H9 (cell line): ENCODE results near the gene CCDC138. TPM values are rescaled to one million over a fixed set of nuclear protein-coding genes. Genes with fewer than 3 reads are reported as not detected.

Experiments
- DNase-seq: peaks from one replicate; pipeline ENCODE4 v3.0.0-alpha.2; 2017
- H2AFZ ChIP-seq: one replicate; pipeline ENCODE4 v1.6.1; 2013; ENCODE audit warnings: mild to moderate bottlenecking, low read length, control low read depth, moderate library complexity
- H2AK5ac ChIP-seq: 2 replicates; pipeline ENCODE4 v1.6.1; 2013; ENCODE audit warnings: low read length, control low read depth, mixed read lengths; ENCODE audit not compliant: insufficient read length
- H2BK120ac ChIP-seq: one replicate; pipeline ENCODE4 v1.6.1; 2013; ENCODE audit warnings: low read depth, mild to moderate bottlenecking, low read length, control low read depth, inconsistent platforms; ENCODE audit not compliant: poor library complexity, severe bottlenecking
- H2BK12ac ChIP-seq: 2 replicates; pipeline ENCODE4 v1.6.1; 2013; ENCODE audit warnings: low read length, control low read depth, mixed read lengths, low read depth; ENCODE audit not compliant: insufficient read length
- H2BK15ac ChIP-seq: 2 replicates; pipeline ENCODE4 v1.6.1; 2013; ENCODE audit warnings: low read depth, low read length, control low read depth
- H2BK20ac ChIP-seq: one replicate; pipeline ENCODE4 v1.6.1; 2013; ENCODE audit warnings: low read depth, mild to moderate bottlenecking, low read length, control low read depth, inconsistent platforms; ENCODE audit not compliant: poor library complexity, severe bottlenecking
- H2BK5ac ChIP-seq: 2 replicates; pipeline ENCODE4 v1.6.1; 2013; ENCODE audit warnings: low read length, control low read depth, mixed read lengths; ENCODE audit not compliant: insufficient read length
- H3K14ac ChIP-seq: 2 replicates; pipeline ENCODE4 v1.6.1; 2013; ENCODE audit warnings: low read length, control low read depth; ENCODE audit not compliant: insufficient read depth
- H3K18ac ChIP-seq: 2 replicates; pipeline ENCODE4 v1.6.1; 2013; ENCODE audit warnings: low read depth, mild to moderate bottlenecking, mixed read lengths, low read length, control low read depth; ENCODE audit not compliant: insufficient read length
- H3K23ac ChIP-seq: 2 replicates; pipeline ENCODE4 v1.6.1; 2013; ENCODE audit warnings: low read length, control low read depth, mixed read lengths, low read depth; ENCODE audit not compliant: insufficient read length
- H3K23me2 ChIP-seq: 2 replicates; pipeline ENCODE4 v1.6.1; 2013; ENCODE audit warnings: low read depth, mild to moderate bottlenecking, mixed read lengths, low read length, control low read depth; ENCODE audit not compliant: insufficient read length, poor library complexity, severe bottlenecking
- H3K27ac ChIP-seq: 2 replicates; pipeline ENCODE4 v1.5.1; 2013; ENCODE audit warnings: low read length, control low read depth, mixed read lengths, low read depth; ENCODE audit not compliant: insufficient read length
- H3K27me3 ChIP-seq: 2 replicates; pipeline ENCODE4 v1.6.1; 2013; ENCODE audit warnings: low read length, control low read depth, inconsistent platforms; ENCODE audit not compliant: insufficient read depth
- H3K4ac ChIP-seq: 2 replicates; pipeline ENCODE4 v1.6.1; 2013; ENCODE audit warnings: low read depth, mild to moderate bottlenecking, control low read depth, inconsistent platforms, low read length, moderate library complexity
- H3K4me1 ChIP-seq: 2 replicates; pipeline ENCODE4 v1.6.1; 2013; ENCODE audit warnings: low read length, control low read depth, inconsistent platforms; ENCODE audit not compliant: insufficient read depth
- H3K4me2 ChIP-seq: 2 replicates; pipeline ENCODE4 v1.6.1; 2013; ENCODE audit warnings: low read length, control low read depth, mixed read lengths; ENCODE audit not compliant: insufficient read length, insufficient read depth
- H3K56ac ChIP-seq: 2 replicates; pipeline ENCODE4 v1.6.1; 2013; ENCODE audit warnings: low read depth, mild to moderate bottlenecking, mixed read lengths, low read length, control low read depth; ENCODE audit not compliant: insufficient read length
- H3K79me1 ChIP-seq: 2 replicates; pipeline ENCODE4 v1.6.1; 2013; ENCODE audit warnings: low read depth, mild to moderate bottlenecking, moderate library complexity, low read length, control low read depth, inconsistent platforms; ENCODE audit not compliant: insufficient read depth, poor library complexity, severe bottlenecking
- H3K79me2 ChIP-seq: 2 replicates; pipeline ENCODE4 v1.6.1; 2013; ENCODE audit warnings: low read length, control low read depth, inconsistent platforms; ENCODE audit not compliant: insufficient read depth
- H3K9ac ChIP-seq: 2 replicates; pipeline ENCODE4 v1.6.1; 2013; ENCODE audit warnings: low read length, control low read depth, mixed read lengths; ENCODE audit not compliant: insufficient read length; ENCODE audit errors: extremely low read depth
- H3K9me3 ChIP-seq: one replicate; pipeline ENCODE4 v1.6.1; 2013; ENCODE audit warnings: low read depth, low read length, inconsistent platforms; ENCODE audit not compliant: control insufficient read depth
- H3T11ph ChIP-seq: one replicate; pipeline ENCODE4 v1.6.1; 2013; ENCODE audit warnings: mild to moderate bottlenecking, low read length, control low read depth, inconsistent platforms
- H4K20me1 ChIP-seq: one replicate; pipeline ENCODE4 v1.6.1; 2013; ENCODE audit not compliant: control insufficient read depth, insufficient read length, insufficient read depth
- H4K5ac ChIP-seq: 2 replicates; pipeline ENCODE4 v1.6.1; 2013; ENCODE audit warnings: low read depth, mild to moderate bottlenecking, mixed read lengths, low read length, control low read depth; ENCODE audit not compliant: insufficient read length
- H4K8ac ChIP-seq: replicated peaks from 2 replicates; pipeline ENCODE4 v1.6.1; 2013; ENCODE audit warnings: low read length, control low read depth, mixed read lengths, low read depth; ENCODE audit not compliant: insufficient read length
- H4K91ac ChIP-seq: 2 replicates; pipeline ENCODE4 v1.6.1; 2013; ENCODE audit warnings: low read depth, mild to moderate bottlenecking, moderate library complexity, mixed read lengths, low read length, control low read depth; ENCODE audit not compliant: insufficient read length
- H3K27ac Mint-ChIP-seq, 3 experiments: 2 replicates in 2 of 3; 3 replicates in 1 of 3; pipeline ENCODE4 v1.8.0; 2020 to 2021; ENCODE audit warnings: mixed read lengths in 3 of 3, mild to moderate bottlenecking in 1 of 3, moderate library complexity in 1 of 3
- H3K27me3 Mint-ChIP-seq: 2 replicates; pipeline ENCODE4 v1.8.0; 2021; ENCODE audit warnings: low read depth, mild to moderate bottlenecking, moderate library complexity, mixed read lengths
- H3K36me3 Mint-ChIP-seq, 3 experiments: 2 replicates in 2 of 3; 3 replicates in 1 of 3; pipeline ENCODE4 v1.8.0; 2020 to 2021; ENCODE audit warnings: low read depth in 3 of 3, mixed read lengths in 3 of 3; ENCODE audit not compliant: insufficient read depth in 1 of 3
- H3K4me1 Mint-ChIP-seq, 2 experiments: 2 replicates each; pipeline ENCODE4 v1.8.0; 2020; ENCODE audit warnings: mixed read lengths in 2 of 2
- H3K4me3 Mint-ChIP-seq, 2 experiments: 2 replicates in 1 of 2; 3 replicates in 1 of 2; pipeline ENCODE4 v1.8.0; 2020 to 2021; ENCODE audit warnings: mild to moderate bottlenecking in 2 of 2, mixed read lengths in 2 of 2, moderate library complexity in 1 of 2
- H3K9me3 Mint-ChIP-seq, 2 experiments: 2 replicates in 1 of 2; 3 replicates in 1 of 2; pipeline ENCODE4 v1.8.0; 2020; ENCODE audit warnings: mild to moderate bottlenecking in 2 of 2, mixed read lengths in 2 of 2, moderate library complexity in 1 of 2
- CTCF ChIP-seq: fragments of 200-600 bp; sonication (generic); conservative IDR thresholded peaks from 3 replicates; pipeline ENCODE4 v1.8.0; 2021; ENCODE audit warnings: antibody characterized with exemption, mild to moderate bottlenecking
- WGBS: extraction: QIAGEN DNeasy Blood & Tissue Kit; methylation state at CpG from one replicate; pipeline ENCODE4 v1.1.7; 2013; ENCODE audit warnings: missing lambda C conversion rate, low lambda C conversion rate, mixed read lengths; ENCODE audit not compliant: insufficient read length; ENCODE audit errors: extremely low coverage; 5-methylcytosine and 5-hydroxymethylcytosine counted together
- total RNA-seq: library from RNA; stranded (reverse); gene quantifications from 2 replicates; pipeline ENCODE4 v1.2.1, GENCODE V29; 2021

Gene CCDC138
- total RNA-seq, 1 experiment from 2014 or later: 32.7 TPM

GRCh38 chr2:108905176-108905575, 118.6 kb downstream of the CCDC138 start:
- no peaks in the 10 kb centered on the region for H3K9me3 Mint-ChIP-seq
- H2BK15ac ChIP-seq: no peak overlapping the region
- no CpG with 5 or more reads among the region's 3 CpGs for WGBS
- H3K4me1 ChIP-seq: no peaks in the 10 kb centered on the region
- H3K27me3 Mint-ChIP-seq: no peaks in the 10 kb centered on the region
- peak overlapping the region in 1 of 3 experiments; percentile 30; a peak in 1 of 7 replicates for H3K27ac Mint-ChIP-seq
- no peaks in the 10 kb centered on the region for H3K4me1 Mint-ChIP-seq
- no peak overlapping the region for H4K91ac ChIP-seq
- no peak overlapping the region for H3K4me2 ChIP-seq
- H4K20me1 ChIP-seq: no peaks in the 10 kb centered on the region
- H2BK5ac ChIP-seq: no peak overlapping the region
- no peak overlapping the region for H4K5ac ChIP-seq
- no peak overlapping the region for H2BK12ac ChIP-seq
- H3K4ac ChIP-seq: no peak overlapping the region
- H3K9me3 ChIP-seq: no peaks in the 10 kb centered on the region
- no peak overlapping the region for H3K27ac ChIP-seq
- no peak overlapping the region for H2AK5ac ChIP-seq
- no peak overlapping the region for H3T11ph ChIP-seq
- H2AFZ ChIP-seq: no peak overlapping the region
- no peaks in the 10 kb centered on the region for H3K23me2 ChIP-seq
- H4K8ac ChIP-seq: no peak overlapping the region
- TF ChIP-seq CTCF: no peak
- no peaks in the 10 kb centered on the region; a peak in 1 of 7 replicates for H3K36me3 Mint-ChIP-seq
- no peaks in the 10 kb centered on the region for H3K27me3 ChIP-seq
- no peak overlapping the region for H2BK20ac ChIP-seq
- no peak overlapping the region for H3K56ac ChIP-seq
- H3K4me3 Mint-ChIP-seq: no peak overlapping the region
- H3K23ac ChIP-seq: no peak overlapping the region
- H2BK120ac ChIP-seq: no peak overlapping the region
- H3K14ac ChIP-seq: no peak overlapping the region
- H3K18ac ChIP-seq: no peak overlapping the region
- no peak for DNase-seq
- no peaks in the 10 kb centered on the region for H3K79me1 ChIP-seq
- no peaks in the 10 kb centered on the region for H3K79me2 ChIP-seq
- no peak overlapping the region for H3K9ac ChIP-seq
